GM12801 (cell line): ENCODE measurements around the gene AIPL1.

ENCODE experiments used
- CTCF ChIP-seq: IDR thresholded peaks from one replicate; pipeline ENCODE4 v1.5.1; 2011; ENCODE audit warnings: control low read depth; ENCODE audit not compliant: insufficient read length; ENCODE audit errors: extremely low read depth

AIPL1 gene

GRCh38 chr17:6398955-6399354, 36.0 kb downstream of the AIPL1 start:
- no peak for TF ChIP-seq CTCF

DNA sequence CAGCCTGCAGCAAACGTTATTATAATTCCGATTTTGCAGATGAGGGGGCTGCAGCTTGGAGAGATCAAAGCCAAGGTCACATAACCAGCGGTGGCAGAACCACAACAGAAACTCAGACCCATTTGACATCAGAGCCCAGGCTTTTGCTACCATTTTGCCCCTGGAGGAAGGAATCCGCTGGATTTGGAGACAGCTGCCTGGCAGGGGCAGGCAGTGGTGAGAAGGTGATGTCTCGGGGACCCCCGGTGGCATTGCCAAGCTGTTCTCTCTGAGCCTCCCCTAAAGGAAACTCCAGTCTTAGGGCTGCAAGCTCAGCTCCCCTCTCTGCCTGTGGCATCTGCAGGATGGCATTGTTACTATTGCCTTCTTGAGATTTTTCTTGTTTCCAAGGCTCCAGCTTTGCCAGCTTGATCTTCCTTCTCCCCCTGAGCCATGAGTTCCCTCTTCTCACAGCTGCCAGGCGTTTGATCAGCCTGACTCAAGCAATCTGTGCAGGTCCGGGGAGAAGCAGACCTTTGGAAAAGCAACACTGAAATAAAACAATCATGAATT, 40.8 kb downstream of the AIPL1 start:
- TF ChIP-seq CTCF = no peak

- TF ChIP-seq CTCF = no peak
Measured at GRCh38 chr17:6393351-6393952, 41.5 kb downstream of the AIPL1 start.

- no peak for TF ChIP-seq CTCF
Measured at GRCh38 chr17:6392609-6393350, 42.1 kb downstream of the AIPL1 start.

GRCh38 chr17:6388416-6388815, 46.5 kb downstream of the AIPL1 start:
- TF ChIP-seq CTCF = no peak

DNA sequence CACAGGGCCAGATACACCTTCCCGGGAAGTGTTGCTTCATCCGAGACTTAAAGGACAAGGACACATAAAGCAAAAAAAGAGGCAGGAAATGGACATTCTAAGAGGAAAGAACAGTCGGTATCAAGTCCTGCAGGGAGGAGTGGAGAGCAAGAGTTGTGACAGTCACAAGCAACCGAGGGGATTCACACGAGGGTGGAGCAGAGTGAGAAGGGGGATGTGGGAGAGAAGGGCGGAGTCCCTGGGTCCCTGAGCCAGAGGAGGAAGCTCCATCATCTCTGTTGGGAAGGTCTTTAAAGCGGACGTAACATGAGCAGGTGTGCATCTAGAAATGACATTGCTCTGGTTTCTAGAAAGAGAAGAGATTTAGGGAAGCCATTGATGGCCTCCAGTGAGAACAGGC, 47.1 kb downstream of the AIPL1 start:
- TF ChIP-seq CTCF = no peak

GRCh38 chr17:6387442-6387841, 47.5 kb downstream of the AIPL1 start:
- TF ChIP-seq CTCF = no peak
